22Rv1 (cell line): Measurements from ENCODE around the gene LRFN3.

Experiments
- ZFX ChIP-seq: fragments of 450-650 bp; IDR thresholded peaks from 2 replicates; pipeline ENCODE4 v1.6.1; 2017; ENCODE audit warnings: antibody characterized with exemption, borderline replicate concordance
- TF ChIP-seq, protein P1 (sequence below): fragments of 450-650 bp; IDR thresholded peaks from 2 replicates; pipeline ENCODE4 v1.5.1; 2017; ENCODE audit warnings: mild to moderate bottlenecking

DNA sequence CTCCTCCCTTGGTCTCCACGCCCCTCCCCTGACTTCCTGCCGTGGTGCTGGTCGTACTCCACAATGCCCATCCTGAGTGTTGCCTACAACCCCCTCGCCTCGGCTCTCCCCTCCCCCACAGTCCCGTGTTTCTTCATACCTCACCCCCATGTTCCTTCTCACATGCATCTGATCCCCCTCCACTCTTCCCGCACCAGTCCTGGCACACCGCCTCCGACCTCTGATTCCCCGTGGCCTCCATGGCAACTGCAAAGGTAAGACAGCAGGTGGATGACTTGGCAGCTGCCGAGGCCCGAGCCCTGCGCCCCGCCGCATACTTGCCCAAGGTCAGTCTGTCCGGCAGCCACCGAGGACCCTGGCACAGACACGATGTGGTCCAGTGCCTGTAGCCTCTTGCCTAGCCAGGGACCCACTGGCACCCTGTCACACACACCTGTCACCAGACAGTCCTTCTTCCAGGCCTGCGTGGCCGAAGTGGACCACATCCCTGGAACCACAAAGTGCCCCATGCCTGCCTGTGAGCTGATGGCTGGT is 42.7 kb downstream of the LRFN3 start:
- TF ChIP-seq, protein P1, sequence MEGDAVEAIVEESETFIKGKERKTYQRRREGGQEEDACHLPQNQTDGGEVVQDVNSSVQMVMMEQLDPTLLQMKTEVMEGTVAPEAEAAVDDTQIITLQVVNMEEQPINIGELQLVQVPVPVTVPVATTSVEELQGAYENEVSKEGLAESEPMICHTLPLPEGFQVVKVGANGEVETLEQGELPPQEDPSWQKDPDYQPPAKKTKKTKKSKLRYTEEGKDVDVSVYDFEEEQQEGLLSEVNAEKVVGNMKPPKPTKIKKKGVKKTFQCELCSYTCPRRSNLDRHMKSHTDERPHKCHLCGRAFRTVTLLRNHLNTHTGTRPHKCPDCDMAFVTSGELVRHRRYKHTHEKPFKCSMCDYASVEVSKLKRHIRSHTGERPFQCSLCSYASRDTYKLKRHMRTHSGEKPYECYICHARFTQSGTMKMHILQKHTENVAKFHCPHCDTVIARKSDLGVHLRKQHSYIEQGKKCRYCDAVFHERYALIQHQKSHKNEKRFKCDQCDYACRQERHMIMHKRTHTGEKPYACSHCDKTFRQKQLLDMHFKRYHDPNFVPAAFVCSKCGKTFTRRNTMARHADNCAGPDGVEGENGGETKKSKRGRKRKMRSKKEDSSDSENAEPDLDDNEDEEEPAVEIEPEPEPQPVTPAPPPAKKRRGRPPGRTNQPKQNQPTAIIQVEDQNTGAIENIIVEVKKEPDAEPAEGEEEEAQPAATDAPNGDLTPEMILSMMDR = no peak
- TF ChIP-seq ZFX = no peak
